NCI-H2081 treated with DMSO at 0.1 percent for 48 hours (cell line): Measurements from ENCODE around the gene ITGAL.
"Not testable (repeated sequence)": the region's sequence is repeated elsewhere in the genome, so short reads cannot be mapped to it uniquely, and the experiment has no call there.

Experiments used
- DNase-seq: peaks from one replicate; lab custom pipeline; 2025; lab: John Stamatoyannopoulos, UW

The ITGAL gene

GRCh38 chr16:30472328-30472942, at the start of gene ITGAL:
Gene ITGAL (plus strand): TSS chr16:30472742. CDS start chr16:30472838, 96 bp downstream.
- no peak for DNase-seq

- no peak for DNase-seq
These were observed 44.5 kb upstream of the ITGAL start for GRCh38 chr16:30428055-30428454.

DNA sequence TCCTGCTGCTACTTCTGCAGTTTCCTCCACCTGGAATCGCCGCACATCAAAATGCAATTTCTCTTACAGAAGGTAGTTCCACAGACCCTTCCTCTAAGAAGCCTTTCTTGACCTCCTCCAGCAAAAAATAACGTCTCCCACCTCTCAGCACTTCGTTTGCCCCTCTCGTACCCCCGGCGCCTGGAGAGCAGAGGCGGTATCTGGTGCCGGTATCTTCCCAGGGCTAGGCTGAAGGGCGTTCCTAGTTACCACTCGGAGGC, 43.2 kb upstream of the ITGAL start:
- DNase-seq: no peak

DNA sequence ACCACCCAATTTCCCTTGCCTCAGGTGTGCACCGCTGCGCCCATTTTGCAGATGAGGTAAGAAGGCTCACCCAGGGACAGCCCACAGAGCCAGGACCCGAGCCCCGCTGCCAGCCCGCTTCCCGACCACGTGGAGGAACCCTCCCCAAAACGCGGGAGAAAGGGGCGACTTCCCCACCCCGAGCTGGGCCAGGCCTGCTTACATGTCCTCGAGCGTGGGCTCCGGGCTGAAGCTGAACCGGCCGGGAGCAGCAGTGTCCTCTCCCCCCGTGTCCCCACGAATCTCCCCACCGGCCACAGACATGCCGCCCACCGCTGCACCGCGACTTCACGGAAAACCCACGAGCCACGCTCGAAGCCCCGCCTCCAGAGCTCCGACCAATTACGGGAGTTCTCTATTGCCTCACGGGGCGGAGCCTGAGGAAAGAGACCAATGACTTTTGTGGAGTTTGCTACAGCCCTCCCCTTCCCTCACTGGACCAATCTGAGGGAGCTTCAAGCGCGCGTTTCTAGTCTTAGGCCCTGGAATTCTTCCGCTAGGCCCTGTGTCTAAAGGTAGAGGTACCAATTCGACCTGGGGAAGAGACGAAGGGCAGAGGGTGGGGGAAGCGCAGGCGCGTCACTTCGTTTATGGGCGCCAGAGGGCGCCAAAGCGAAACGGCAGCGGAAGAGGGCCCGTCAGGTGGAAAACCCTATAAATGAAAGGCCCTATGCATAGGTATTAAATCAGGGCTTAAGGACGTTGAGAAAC, 42.7 kb upstream of the ITGAL start, which contains the start of gene DCTPP1:
DCTPP1 (minus strand) TSS at position 353 of the 750 bp plus-strand sequence; CDS start at position 303, 50 bp downstream.
- DNase-seq: peak; percentile 95

DNA sequence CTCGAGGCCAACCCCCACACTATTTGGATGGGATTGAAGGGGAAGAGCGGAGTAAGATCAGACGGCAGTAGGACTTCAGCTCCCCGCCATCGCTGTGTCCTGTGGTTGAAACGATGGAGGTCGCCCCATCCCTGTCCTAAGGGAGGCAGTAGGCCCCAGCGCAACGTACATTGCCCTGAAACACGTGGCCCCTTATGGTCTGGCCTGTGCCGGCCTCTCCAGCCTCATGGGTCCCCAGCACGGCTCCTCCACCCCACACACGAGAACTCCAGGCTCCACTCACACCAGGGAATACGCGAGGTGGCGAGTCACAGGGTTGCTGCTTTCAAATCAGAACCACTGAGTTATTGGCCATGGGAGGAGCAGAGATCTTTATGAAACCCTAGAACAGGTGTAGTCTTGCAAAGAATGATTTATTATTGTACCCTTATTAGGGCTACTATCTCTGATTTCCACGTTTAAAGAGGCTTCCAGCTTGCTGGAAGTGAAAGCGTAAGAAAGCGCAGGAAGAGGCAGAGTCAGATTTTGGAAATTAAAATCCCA, 42.0 kb upstream of the ITGAL start:
- DNase-seq: no peak

DNA sequence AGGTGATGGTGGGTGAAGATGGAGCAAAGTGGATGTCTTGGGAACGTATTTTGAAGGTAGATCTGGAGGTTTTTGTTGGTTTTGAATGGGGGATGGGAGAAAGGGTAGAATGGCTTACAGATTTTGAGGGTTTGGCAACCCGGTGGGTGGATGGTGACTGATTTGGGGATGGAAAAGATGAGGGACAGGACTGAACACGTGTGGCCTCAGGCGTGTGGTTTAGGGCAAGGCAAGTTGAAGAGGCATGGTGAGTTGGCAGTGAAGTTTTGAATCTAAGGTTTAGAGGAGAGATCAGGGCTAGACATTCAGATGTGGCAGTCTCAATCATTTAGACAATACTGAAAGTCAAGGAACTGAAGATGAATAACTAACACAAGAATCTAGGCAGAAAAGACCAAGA, 37.7 kb upstream of the ITGAL start:
- DNase-seq: no peak

GRCh38 chr16:30437511-30438046, 35.0 kb upstream of the ITGAL start:
- no peak for DNase-seq

- no peak for DNase-seq
These were observed 33.7 kb upstream of the ITGAL start for GRCh38 chr16:30438835-30439234.

DNA sequence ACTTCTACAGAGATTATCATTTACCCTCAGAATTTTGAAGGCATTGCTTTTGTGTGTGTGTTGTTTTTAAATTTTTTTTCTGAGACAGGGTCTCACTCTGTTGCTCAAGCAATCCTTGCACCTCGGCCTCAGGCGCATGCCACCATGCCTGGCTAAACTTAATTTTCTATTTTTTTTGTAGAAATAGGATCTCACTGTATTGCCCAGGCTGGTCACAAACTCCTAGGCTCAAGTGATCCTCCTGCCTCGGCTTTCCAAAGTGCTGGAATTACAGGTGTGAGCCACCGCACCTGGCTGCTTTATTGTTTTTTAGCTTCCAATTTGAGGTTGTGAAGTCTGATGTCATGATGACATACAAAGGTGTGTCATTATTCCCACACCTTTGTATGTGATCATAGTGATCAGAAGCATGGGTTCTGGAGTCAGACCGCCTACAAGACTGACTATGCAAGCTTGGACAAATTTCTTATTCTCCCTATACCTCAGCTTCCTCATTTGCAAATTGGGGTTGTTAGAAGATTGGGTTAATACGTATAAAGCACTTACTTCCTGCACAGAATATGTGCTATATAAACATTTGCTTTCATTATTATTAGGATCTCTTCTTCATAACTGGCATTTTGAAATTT, 32.7 kb upstream of the ITGAL start:
- DNase-seq: no peak

GRCh38 chr16:30443631-30444030, 28.9 kb upstream of the ITGAL start:
- DNase-seq: no peak

- DNase-seq: no peak
These were observed 28.1 kb upstream of the ITGAL start for GRCh38 chr16:30444231-30445148.

DNA sequence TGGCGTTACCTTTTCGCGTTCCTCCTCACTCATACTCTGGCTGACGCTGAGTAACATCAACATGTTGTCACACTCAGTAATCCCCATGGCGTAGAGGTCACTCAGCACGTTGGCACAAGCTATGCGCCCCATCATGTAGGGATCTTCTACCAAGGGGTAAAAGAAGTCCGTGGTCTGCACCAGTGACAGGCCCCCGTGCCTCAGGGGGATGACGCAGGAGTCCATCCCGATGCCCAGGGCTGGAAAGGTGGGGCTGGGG, 27.5 kb upstream of the ITGAL start:
- DNase-seq: no peak

GRCh38 chr16:30445408-30446202, 26.9 kb upstream of the ITGAL start, which contains the start of gene SEPHS2:
Gene SEPHS2 (minus strand): TSS chr16:30445874. CDS start chr16:30445727, 147 bp downstream.
- peak; percentile 71 for DNase-seq

DNA sequence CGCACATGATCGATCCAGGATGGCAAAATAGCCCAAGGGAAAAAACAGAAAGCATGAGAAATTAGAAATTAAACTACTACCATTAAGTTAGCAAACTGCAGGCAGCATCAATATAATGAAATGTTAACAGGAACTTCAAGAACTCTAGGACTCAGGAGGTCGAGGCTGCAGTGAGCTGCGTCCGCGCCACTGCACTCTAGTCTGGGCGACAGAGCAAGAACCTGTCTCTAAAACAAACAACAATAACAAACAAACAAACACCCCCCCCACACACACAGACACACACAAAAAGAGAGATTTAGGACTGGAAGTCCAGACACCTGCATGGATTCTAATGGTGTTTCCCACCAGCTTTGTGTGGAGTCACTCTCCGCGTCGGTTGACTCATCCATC, 26.3 kb upstream of the ITGAL start:
- no peak for DNase-seq

- no peak for DNase-seq
These were observed 24.9 kb upstream of the ITGAL start for GRCh38 chr16:30447512-30448226.

DNA sequence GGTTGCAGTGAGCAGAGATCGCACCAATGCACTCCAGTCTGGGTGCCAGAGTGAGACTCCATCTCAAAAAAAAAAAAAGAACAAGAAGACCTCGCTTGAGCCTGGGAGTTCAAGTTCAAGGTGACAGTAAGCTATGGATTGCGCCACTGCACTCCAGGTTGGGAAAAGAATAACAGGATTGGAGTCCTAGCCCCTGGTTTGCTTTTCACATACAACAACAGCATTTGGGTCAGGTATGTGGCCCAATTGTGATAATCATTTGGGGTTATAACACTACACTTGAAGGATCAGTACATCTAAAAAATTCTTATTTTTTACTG, 23.5 kb upstream of the ITGAL start:
- no peak for DNase-seq

DNA sequence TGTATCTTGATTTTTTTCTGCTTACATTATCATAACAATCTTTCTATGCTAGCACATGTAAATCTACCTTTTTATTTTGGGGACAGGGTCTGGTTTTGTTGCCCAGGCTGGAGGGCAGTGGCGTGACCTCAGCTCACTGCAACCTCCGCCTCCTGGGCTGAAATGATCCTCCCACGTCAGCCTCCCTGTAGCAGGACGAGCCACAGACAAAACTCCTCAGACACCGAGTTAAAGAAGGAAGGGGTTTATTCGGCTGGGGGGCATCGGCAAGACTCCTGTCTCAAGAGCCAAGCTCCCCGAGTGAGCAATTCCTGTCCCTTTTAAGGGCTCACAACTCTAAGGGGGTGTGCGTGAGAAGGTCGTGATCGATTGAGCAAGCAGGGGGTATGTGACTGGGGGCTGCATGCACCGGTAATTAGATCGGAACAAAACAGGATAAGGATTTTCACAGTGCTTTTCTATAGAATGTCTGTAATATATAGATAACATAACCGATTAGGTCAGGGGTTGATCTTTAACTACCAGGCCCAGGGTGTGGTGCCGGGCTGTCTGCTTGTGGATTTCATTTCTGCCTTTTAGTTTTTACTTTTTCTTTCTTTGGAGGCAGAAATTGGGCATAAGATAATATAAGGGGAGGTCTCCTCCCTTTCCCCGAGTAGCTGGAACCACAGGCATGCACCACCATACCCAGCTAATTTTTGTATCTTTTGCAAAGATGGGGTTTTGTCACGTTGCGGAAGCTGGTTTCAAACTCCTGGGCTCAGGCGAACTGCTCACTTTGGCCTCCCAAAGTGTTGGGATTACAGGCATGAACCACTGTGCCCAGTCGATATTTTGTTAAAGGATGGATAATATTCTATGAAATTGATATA, 19.6 kb upstream of the ITGAL start:
- DNase-seq: not testable (repeated sequence)

DNA sequence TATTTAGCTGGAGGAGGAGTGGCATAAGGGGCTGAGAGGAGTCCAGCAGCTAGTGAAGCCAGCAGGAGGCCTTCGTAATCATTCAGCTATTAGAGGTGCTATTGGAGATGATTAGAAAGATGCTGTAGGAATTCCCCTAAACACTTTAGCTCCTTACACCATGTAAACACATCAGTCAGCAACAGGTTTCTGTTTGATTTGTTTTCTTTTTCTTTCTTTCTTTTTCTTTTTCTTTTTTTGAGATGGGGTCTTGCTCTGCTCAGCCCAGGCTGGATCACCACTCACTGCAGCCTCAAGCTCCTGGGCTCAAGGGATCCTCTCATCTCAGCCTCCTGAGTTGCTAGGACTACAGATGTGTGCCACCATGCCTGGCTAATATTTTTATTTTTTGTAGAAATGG, 16.2 kb upstream of the ITGAL start:
- no peak for DNase-seq

DNA sequence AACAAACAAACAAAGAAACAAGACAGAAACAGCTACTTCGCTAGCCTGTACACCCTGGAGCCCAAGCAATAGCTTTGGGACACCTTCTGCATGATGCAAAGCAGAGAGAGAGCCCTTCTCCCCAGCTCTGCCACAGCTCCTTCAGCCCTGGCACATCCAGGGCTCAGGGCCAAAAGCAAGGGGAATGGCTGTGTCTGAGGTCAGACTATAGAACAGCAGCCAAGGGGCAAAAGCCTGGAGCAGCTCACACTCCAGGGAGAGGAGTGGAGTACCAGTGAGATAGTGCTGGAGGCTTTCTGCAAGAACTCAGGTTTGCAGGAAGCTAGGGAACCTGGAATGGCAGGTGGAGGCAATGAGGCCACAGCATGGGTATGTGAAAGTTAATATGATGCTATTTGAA, 15.3 kb upstream of the ITGAL start:
- no peak for DNase-seq
